ENCODE measurements around the gene DOC2B. TPM values are rescaled to one million over a fixed set of nuclear protein-coding genes. Genes with fewer than 3 reads are reported as not detected.

Gene DOC2B
- total and polyA plus RNA-seq, 2 of the 8 experiments (the other 6 are each of a cell fraction or from before 2014, with no cell fraction given) = 1.3 to 3.3 TPM

DNA sequence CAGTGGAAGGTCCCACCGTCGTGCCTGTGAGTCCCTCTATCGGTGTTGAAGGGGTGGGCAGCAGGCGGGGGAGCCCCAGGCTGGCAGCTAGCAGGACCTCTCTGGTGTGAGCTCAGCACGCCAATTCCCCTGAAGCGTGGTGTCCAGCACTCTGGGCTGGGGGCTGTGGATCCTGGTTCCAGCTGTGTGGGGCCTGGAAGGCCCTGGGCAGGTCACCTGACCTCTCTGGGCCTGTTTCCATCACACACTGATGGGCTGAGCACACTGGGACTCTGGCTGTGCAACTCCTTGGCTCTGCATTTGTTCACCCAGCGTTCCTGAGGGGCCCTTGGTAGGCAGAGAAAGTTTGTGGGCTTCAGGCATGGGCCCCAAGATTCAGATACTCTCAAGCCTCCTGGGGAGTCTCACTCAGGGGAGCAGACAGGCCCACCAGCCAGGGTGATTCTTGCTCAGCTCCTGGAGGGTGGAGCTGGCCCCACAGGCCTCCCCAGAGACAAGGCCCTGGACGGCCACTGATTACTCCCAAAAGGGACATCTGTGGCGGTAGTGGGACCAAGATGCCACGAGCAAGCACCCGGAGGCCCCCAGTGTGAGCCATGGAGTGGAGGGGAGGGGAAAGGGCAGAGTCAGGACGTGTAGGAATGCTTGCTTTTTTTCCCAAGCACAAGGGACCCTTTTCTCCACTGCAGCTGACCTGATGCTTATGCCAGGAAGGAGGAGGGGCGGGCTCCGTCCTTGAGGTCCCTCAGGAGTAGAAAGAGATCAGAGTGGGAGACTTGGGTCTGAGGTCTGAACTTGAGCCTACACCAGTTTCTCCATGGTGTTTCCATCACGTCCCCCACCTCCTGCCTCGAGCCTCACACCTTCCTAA is 35.5 kb downstream of the DOC2B start:
- no peak overlapping the region for H3K56ac ChIP-seq (replicated peaks; ENCODE audit: insufficient read length, low read depth, low read length)
- H3K79me1 ChIP-seq (ENCODE audit: low read depth, low read length) = no peaks in the 10 kb centered on the region
- TF ChIP-seq KDM5A (IDR thresholded peaks at IDR 0.05; ENCODE audit: low read length) (no peak), ASH2L (IDR thresholded peaks at IDR 0.05; ENCODE audit: low read length) (no peak), HDAC6 (IDR thresholded peaks at IDR 0.05; ENCODE audit: low read depth, low read length) (no peak), SAP30 (IDR thresholded peaks at IDR 0.05; ENCODE audit: insufficient read depth, insufficient replicate concordance, low read length) (no peak), RBBP5 (IDR thresholded peaks at IDR 0.05; ENCODE audit: borderline replicate concordance, low read depth, low read length) (no peak), JUND (IDR thresholded peaks at IDR 0.05; ENCODE audit: low read length) (no peak), SRF (IDR thresholded peaks at IDR 0.05; ENCODE audit: low read depth, low read length) (no peak), NANOG (IDR thresholded peaks at IDR 0.05; ENCODE audit: insufficient read depth, low read depth, low read length, poor library complexity, severe bottlenecking) (no peak)
- H3K4ac ChIP-seq (replicated peaks; ENCODE audit: insufficient read length, low read depth, low read length) = no peak overlapping the region
- H4K20me1 ChIP-seq (replicated peaks in 1 of 2; ENCODE audit: control insufficient read depth in 1 of 2, insufficient read depth in 2 of 2, low read length in 2 of 2) = no peaks in the 10 kb centered on the region
- no peak overlapping the region for H3K27ac ChIP-seq (ENCODE audit: low read depth, low read length)
- FAIRE-seq = no peak
- no peak overlapping the region for H2AK5ac ChIP-seq (ENCODE audit: low read depth, low read length)
- H3K23ac ChIP-seq (ENCODE audit: insufficient read length) = no peak overlapping the region
- no peak overlapping the region for H3K4me3 ChIP-seq (ENCODE audit: extremely low read depth in 1 of 4, insufficient read depth in 2 of 4, low read depth in 3 of 4, low read length in 4 of 4)
- H3K9ac ChIP-seq (replicated peaks in 1 of 4; ENCODE audit: extremely low read depth in 1 of 4, low read depth in 3 of 4, low read length in 3 of 4) = no peak overlapping the region
- no peaks in the 10 kb centered on the region for H3K9me3 ChIP-seq (ENCODE audit: insufficient read depth in 2 of 2, low read depth in 1 of 2, low read length in 1 of 2)
- H2BK120ac ChIP-seq (replicated peaks; ENCODE audit: low read depth, low read length) = no peak overlapping the region
- no peak overlapping the region for H3K14ac ChIP-seq (ENCODE audit: insufficient read length)
- no peak overlapping the region for H3K4me2 ChIP-seq (ENCODE audit: insufficient read depth in 1 of 2, low read depth in 2 of 2, low read length in 2 of 2)
- H4K91ac ChIP-seq (replicated peaks; ENCODE audit: insufficient read length, low read length) = no peak overlapping the region
- peak in 1 of 2 experiments; percentile 45 for DNase-seq (ENCODE audit: low read depth in 1 of 2, low spot score in 2 of 2)
- no peak overlapping the region for H2AFZ ChIP-seq (ENCODE audit: low read length)
- ChIA-PET CTCF (ENCODE audit: partially characterized antibody) (interaction anchor here (1.1 to 2.0 kb wide), 6 partner anchors 8 to 543 kb away, joined by 3 to 9 read pairs (median 5); no protein-coding TSS in a partner anchor), POLR2A (ENCODE audit: partially characterized antibody) (interaction anchor here (1.5 kb wide), 1 partner anchor 11 kb away, joined by 3 read pairs; no protein-coding TSS in a partner anchor)
- no peak overlapping the region for H2BK20ac ChIP-seq (ENCODE audit: low read length)
- H3K36me3 ChIP-seq (ENCODE audit: control insufficient read depth in 2 of 4, insufficient read depth in 4 of 4, low read length in 3 of 4) = no peaks in the 10 kb centered on the region
- peaks cover 0 to 2% (median 0%) of the 10 kb centered on the region in 4 experiments; a peak in 1 of 7 replicates for H3K4me1 ChIP-seq (replicated peaks in 1 of 4; ENCODE audit: control insufficient read depth in 3 of 4, insufficient read depth in 4 of 4, low read length in 3 of 4)
- H2BK5ac ChIP-seq (ENCODE audit: low read depth, low read length) = no peak overlapping the region
- 76% methylated on average over 11 of the region's 16 CpGs; no CpG with 5 or more reads in 1 of the 2 experiments for WGBS, 2 experiments (ENCODE audit: extremely low coverage in 1 of 2, insufficient coverage in 1 of 2, insufficient read length in 1 of 2, insufficient replicate concordance in 2 of 2, low coverage in 1 of 2, low lambda C conversion rate in 2 of 2, missing lambda C conversion rate in 1 of 2)
- peak overlapping the region; percentile 58; the same call in 1 of the 2 replicates for H4K8ac ChIP-seq (ENCODE audit: extremely low read depth, insufficient read depth, low read length)
- no peak overlapping the region for H2BK15ac ChIP-seq (ENCODE audit: low read length)
- H4K5ac ChIP-seq (ENCODE audit: insufficient read length, low read depth, low read length) = no peak overlapping the region
- no peaks in the 10 kb centered on the region for H3K79me2 ChIP-seq (ENCODE audit: control insufficient read depth in 1 of 2, insufficient read depth in 2 of 2, low read length in 2 of 2)
- no peaks in the 10 kb centered on the region for H3K23me2 ChIP-seq (ENCODE audit: low read depth, low read length)
- peaks cover 3 to 17% (median 11%) of the 10 kb centered on the region in 4 experiments; a peak in 5 of 7 replicates for H3K27me3 ChIP-seq (replicated peaks in 1 of 4; ENCODE audit: control insufficient read depth in 3 of 4, extremely low read depth in 1 of 4, insufficient read depth in 3 of 4, low read length in 3 of 4)
- H2BK12ac ChIP-seq (ENCODE audit: low read depth, low read length) = no peak overlapping the region; the same call in 1 of the 2 replicates
- no peak overlapping the region; the same call in 1 of the 2 replicates for H3K18ac ChIP-seq (ENCODE audit: extremely low read depth, low read length)

Data from H1 (cell line).